ENCODE measurements around the gene COL8A2.

- TF ChIP-seq CTCF (IDR thresholded peaks at IDR 0.05) (no peak), POLR2AphosphoS5 (IDR thresholded peaks at IDR 0.05; ENCODE audit: low read depth, low read length) (no peak), SIN3A (IDR thresholded peaks at IDR 0.05; ENCODE audit: borderline replicate concordance, insufficient read depth, low read depth, low read length) (no peak), REST (IDR thresholded peaks at IDR 0.05; ENCODE audit: insufficient read depth in 1 of 2, low read depth in 2 of 2, low read length in 1 of 2) (no peak)
Observed at GRCh38 chr1:36144413-36144812, 19.4 kb upstream of the COL8A2 start.

All from Panc1 (cell line).